SJSA1 (cell line): ENCODE results near the gene ELFN1. TPM values are rescaled to one million over a fixed set of nuclear protein-coding genes. Genes with fewer than 3 reads are reported as not detected.

Experiments
- DNase-seq, 2 experiments: peaks; one replicate each; pipeline ENCODE4 v3.0.0-alpha.2; 2015 to 2020; ENCODE audit warnings: low spot score in 2 of 2, low read depth in 1 of 2
- H3K27ac ChIP-seq: fragments of 250-450 bp; sonication (Bioruptor Pico); 2 replicates; pipeline ENCODE4 v1.5.1; 2020; ENCODE audit warnings: mild to moderate bottlenecking, moderate library complexity
- H3K27me3 ChIP-seq: fragments of 250-450 bp; sonication (Bioruptor Pico); replicated peaks from 2 replicates; pipeline ENCODE4 v1.5.1; 2020; ENCODE audit warnings: mild to moderate bottlenecking, moderate library complexity
- H3K36me3 ChIP-seq: fragments of 250-450 bp; sonication (Bioruptor Pico); 2 replicates; pipeline ENCODE4 v1.5.1; 2020; ENCODE audit warnings: mild to moderate bottlenecking
- H3K4me1 ChIP-seq: fragments of 250-450 bp; sonication (Bioruptor Pico); replicated peaks from 2 replicates; pipeline ENCODE4 v1.6.1; 2021; ENCODE audit warnings: mild to moderate bottlenecking
- H3K4me3 ChIP-seq: fragments of 250-450 bp; sonication (Bioruptor Pico); 2 replicates; pipeline ENCODE4 v1.5.1; 2020; ENCODE audit warnings: mild to moderate bottlenecking
- H3K9me3 ChIP-seq: fragments of 250-450 bp; sonication (Bioruptor Pico); replicated peaks from 2 replicates; pipeline ENCODE4 v1.5.1; 2020; ENCODE audit warnings: mild to moderate bottlenecking
- total RNA-seq: library from RNA; depleted of rRNA; stranded (reverse); fragments of >200 nt; shearing (Covaris generic); gene quantifications from 2 replicates; pipeline ENCODE4 v1.2.3, GENCODE V29; 2014

The ELFN1 gene
- total RNA-seq, 1 experiment from 2014 or later, result not detected

DNA sequence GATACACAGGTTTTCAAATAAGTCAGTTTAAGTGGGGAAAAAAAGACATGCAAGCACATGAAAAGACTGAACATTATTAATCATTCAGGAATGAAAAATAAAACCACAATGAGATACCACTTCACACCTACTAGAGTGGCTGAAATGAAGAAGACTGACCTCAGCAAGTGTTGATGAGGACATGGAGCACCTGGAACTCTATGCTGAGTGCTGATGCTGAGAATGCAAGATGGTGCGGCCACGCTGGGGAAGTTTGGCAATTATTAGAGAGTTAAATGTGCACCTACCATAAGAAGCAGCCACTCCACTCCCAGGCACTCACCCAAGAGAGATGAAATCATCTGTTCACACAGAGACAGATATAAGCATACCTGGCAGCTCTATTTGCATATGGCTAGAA, 32.9 kb upstream of the ELFN1 start:
- Histone ChIP-seq H3K27me3 (no peaks in the 10 kb centered on the region), H3K4me3 (no peak overlapping the region), H3K9me3 (no peaks in the 10 kb centered on the region), H3K27ac (no peak overlapping the region), H3K4me1 (no peaks in the 10 kb centered on the region), H3K36me3 (no peaks in the 10 kb centered on the region)
- DNase-seq, result no peak

DNA sequence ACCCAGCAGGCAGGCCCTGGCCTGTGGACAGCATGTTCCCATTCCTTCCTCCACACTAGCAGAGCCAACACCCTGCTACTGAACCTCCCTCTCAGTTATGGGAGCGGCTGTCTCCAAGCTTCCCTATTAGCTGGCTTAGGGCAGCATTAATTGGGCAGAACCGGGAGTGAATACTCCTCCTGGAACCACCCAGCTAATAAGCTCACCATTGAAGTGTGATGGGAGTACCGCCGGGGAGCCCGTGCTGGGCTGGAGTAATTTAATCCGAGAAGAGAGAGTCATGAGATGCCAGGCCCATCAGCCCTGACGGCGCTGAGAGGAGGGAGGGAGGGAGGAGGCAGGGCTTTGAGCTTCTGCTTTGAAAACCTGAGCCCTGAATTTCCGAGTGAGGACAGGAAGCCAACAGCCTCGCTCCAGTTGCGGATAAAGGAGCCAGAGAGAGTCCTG, 31.8 kb upstream of the ELFN1 start:
- Histone ChIP-seq H3K4me3 (no peak overlapping the region), H3K27me3 (no peaks in the 10 kb centered on the region), H3K9me3 (no peaks in the 10 kb centered on the region), H3K36me3 (no peaks in the 10 kb centered on the region), H3K4me1 (no peaks in the 10 kb centered on the region), H3K27ac (no peak overlapping the region)
- DNase-seq, result peak in 1 of 2 experiments; percentile 29

DNA sequence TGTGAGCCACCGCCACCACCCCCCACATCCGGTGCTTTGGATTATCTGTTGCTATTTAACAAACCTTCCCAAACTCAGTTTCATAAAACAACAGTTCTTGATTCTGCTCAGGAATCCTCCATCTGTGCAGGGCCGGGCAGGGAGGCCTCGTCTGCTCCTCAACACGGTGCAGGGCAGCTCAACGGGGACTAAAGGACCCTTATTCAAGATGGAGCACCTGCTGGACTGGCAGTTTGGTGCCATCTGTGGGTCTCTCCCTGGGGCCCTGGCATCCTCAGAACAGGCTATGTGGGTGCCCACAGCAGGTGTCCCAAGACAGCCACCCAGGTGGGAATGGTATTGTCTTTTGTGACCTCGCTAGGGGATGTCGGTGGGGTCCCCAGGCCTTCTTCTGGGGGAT, 31.0 kb upstream of the ELFN1 start:
- Histone ChIP-seq H3K27me3 (peaks cover 3% of the 10 kb centered on the region; the same call in 1 of the 2 replicates), H3K36me3 (no peaks in the 10 kb centered on the region), H3K4me1 (no peaks in the 10 kb centered on the region), H3K9me3 (no peaks in the 10 kb centered on the region), H3K27ac (no peak overlapping the region), H3K4me3 (no peak overlapping the region)
- DNase-seq, result peak in 1 of 2 experiments; percentile 31

GRCh38 chr7:1639532-1640175, 30.4 kb upstream of the ELFN1 start:
- no peaks in the 10 kb centered on the region for H3K9me3 ChIP-seq
- no peaks in the 10 kb centered on the region for H3K4me1 ChIP-seq
- DNase-seq, result no peak
- peaks cover 3% of the 10 kb centered on the region; the same call in 1 of the 2 replicates for H3K27me3 ChIP-seq
- no peak overlapping the region for H3K4me3 ChIP-seq
- H3K36me3 ChIP-seq, result no peaks in the 10 kb centered on the region
- no peak overlapping the region for H3K27ac ChIP-seq

GRCh38 chr7:1640376-1641172, 29.5 kb upstream of the ELFN1 start:
- H3K9me3 ChIP-seq, result no peaks in the 10 kb centered on the region
- no peaks in the 10 kb centered on the region for H3K36me3 ChIP-seq
- no peak overlapping the region for H3K27ac ChIP-seq
- no peaks in the 10 kb centered on the region for H3K4me1 ChIP-seq
- H3K27me3 ChIP-seq, result peaks cover 7% of the 10 kb centered on the region; the same call in 1 of the 2 replicates
- peak in 1 of 2 experiments; percentile 31 for DNase-seq
- no peak overlapping the region for H3K4me3 ChIP-seq

DNA sequence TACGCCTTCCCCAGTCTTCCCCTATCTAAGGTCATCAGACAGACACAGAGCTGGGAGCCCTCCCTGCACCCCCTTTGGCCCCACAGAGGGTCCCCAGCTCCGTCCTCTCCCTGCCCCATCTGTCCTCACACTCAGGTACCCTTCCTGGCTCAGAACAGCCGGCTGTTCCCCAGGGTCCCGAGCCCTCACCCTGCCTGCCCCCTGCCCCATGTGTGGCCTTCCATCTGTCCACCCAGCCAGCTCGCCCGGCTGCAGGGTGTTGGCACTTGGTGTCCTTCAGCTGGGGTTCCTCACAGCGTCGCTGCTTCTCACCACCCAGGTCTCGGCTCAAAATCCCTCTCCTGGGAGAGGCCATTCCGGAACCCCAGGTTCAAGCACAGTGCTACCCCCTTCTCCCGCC, 28.9 kb upstream of the ELFN1 start:
- no peaks in the 10 kb centered on the region for H3K9me3 ChIP-seq
- peaks cover 8% of the 10 kb centered on the region; the same call in 1 of the 2 replicates for H3K27me3 ChIP-seq
- H3K36me3 ChIP-seq, result no peaks in the 10 kb centered on the region
- peak in 1 of 2 experiments; percentile 38 for DNase-seq
- H3K27ac ChIP-seq, result no peak overlapping the region
- H3K4me1 ChIP-seq, result no peaks in the 10 kb centered on the region
- no peak overlapping the region for H3K4me3 ChIP-seq

DNA sequence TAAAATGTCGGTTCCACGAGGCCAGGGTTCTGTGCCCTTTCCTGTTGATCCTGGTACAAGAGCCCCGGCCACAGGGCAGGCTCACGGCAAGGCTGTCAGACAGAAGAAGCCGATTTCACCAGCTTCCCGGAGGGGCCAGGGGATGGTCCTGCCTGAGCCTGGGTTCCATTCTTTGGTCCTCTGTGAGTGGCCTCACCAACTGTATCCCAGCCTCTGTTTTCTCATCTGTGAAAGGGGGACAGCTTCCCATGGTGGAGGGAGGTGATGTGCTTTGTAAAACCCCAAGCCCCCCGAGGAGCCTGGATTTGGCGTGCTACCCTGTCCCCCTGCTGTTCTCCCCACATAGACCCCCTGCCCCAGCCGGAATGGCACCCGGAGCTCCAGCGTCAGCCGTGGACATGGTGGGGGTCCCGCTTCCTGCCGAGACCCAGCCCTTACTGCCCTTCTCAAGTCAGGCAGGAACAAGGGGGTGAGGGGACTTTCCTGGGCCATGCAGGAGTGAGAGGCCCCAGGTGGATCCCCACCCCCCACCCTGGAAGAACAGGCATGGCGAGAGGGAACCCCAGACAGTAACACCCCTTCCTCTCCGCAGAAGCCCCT, 28.3 kb upstream of the ELFN1 start:
- Histone ChIP-seq H3K27ac (no peak overlapping the region), H3K9me3 (no peaks in the 10 kb centered on the region), H3K27me3 (peaks cover 13% of the 10 kb centered on the region), H3K4me3 (no peak overlapping the region), H3K4me1 (no peaks in the 10 kb centered on the region), H3K36me3 (no peaks in the 10 kb centered on the region)
- peak in 1 of 2 experiments; percentile 41 for DNase-seq

DNA sequence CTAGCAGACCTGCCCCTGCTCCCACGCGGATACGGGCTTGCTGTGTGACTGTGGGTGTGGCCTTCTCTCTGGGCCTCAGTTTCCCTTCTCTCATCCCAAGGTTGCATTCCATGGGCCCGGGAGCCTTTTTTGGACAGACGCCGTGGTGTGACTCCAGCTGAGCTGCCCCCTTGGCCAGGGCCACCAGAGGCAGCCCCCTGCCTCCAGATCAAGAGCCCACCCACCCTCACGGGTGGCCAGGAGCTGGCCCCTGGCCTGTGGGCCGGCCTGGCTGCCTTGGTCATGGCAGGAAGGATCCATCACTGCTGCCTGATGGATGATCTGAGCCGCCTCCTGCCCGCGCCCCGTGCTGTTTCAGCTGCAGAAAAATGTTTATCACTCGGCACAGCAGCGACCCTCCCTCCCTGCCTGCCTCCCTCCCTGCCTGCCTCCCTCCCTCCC, 27.8 kb upstream of the ELFN1 start:
- H3K4me3 ChIP-seq, result no peak overlapping the region
- H3K9me3 ChIP-seq, result no peaks in the 10 kb centered on the region
- peaks cover 19% of the 10 kb centered on the region for H3K27me3 ChIP-seq
- no peaks in the 10 kb centered on the region for H3K4me1 ChIP-seq
- no peak overlapping the region for H3K27ac ChIP-seq
- DNase-seq, result peak in 1 of 2 experiments; percentile 41
- no peaks in the 10 kb centered on the region for H3K36me3 ChIP-seq

GRCh38 chr7:1643270-1644092, 26.6 kb upstream of the ELFN1 start:
- peaks cover 30% of the 10 kb centered on the region for H3K27me3 ChIP-seq
- no peaks in the 10 kb centered on the region for H3K4me1 ChIP-seq
- no peak for DNase-seq
- H3K9me3 ChIP-seq, result no peaks in the 10 kb centered on the region
- H3K36me3 ChIP-seq, result no peaks in the 10 kb centered on the region
- H3K4me3 ChIP-seq, result no peak overlapping the region
- no peak overlapping the region for H3K27ac ChIP-seq

DNA sequence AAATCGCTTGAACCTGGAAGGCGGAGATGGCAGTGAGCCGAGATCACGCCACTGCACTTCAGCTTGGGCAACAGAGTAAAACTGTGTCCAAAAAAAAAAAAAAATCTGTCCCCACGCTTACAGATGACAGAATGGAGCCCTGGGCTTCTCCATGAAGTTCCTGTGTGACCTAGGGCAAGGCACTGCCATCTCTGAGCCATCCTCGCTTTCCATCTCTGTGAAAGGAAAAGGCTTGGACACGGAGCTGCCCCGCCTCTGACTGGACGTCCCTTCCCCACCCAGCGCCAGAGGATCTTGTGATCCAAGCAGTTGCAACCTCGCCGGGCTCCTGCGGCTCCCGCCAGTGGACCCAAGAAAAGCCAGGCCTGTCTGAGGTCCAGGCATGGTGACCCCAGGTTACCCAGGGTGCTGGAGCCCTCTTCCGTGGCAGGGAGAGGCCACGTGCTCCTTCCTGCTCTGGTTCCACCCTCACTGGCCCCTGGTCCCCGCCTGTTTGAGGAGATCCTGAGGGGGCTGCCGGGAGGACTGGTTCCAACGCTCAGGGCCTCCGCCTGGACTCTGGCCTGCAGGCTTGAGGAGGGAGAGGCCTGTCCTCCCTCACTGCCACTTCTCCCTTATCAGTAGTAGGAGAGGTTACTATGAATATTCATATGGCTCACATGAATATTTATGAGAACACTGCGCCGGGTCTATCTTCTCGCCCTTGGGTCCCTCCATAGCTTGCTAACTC, 25.6 kb upstream of the ELFN1 start:
- peaks cover 41% of the 10 kb centered on the region for H3K27me3 ChIP-seq
- H3K9me3 ChIP-seq, result no peaks in the 10 kb centered on the region
- H3K4me1 ChIP-seq, result no peaks in the 10 kb centered on the region
- no peaks in the 10 kb centered on the region for H3K36me3 ChIP-seq
- no peak overlapping the region for H3K4me3 ChIP-seq
- DNase-seq, result peak in 1 of 2 experiments; percentile 39
- H3K27ac ChIP-seq, result no peak overlapping the region

DNA sequence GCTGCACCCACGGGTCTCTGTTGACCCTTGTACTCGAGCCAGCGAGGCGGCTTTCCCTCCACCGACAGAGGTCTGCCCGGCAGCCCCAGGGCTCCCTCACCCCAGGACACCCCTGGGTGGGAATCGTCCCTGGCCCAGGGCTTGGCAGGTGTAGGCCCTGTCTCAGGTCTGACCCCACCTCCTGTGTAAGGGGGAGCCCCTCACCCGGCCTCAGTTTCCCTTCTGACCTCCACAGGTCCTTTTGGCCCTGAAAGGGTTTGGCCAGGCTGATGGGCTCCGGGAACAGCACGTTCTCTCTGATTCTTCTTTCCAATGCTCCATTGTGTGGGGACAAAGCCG, 25.0 kb upstream of the ELFN1 start:
- Histone ChIP-seq H3K27ac (no peak overlapping the region), H3K4me3 (no peak overlapping the region), H3K4me1 (no peaks in the 10 kb centered on the region), H3K36me3 (no peaks in the 10 kb centered on the region), H3K27me3 (peaks cover 41% of the 10 kb centered on the region), H3K9me3 (no peaks in the 10 kb centered on the region)
- peak in 1 of 2 experiments; percentile 40 for DNase-seq

- H3K27ac ChIP-seq, result no peak overlapping the region
- no peak overlapping the region for H3K4me3 ChIP-seq
- H3K36me3 ChIP-seq, result no peaks in the 10 kb centered on the region
- no peaks in the 10 kb centered on the region for H3K9me3 ChIP-seq
- DNase-seq, result no peak
- no peaks in the 10 kb centered on the region for H3K4me1 ChIP-seq
- peaks cover 41% of the 10 kb centered on the region for H3K27me3 ChIP-seq
Measured at GRCh38 chr7:1645476-1645875, 24.6 kb upstream of the ELFN1 start.

GRCh38 chr7:1646391-1646790, 23.7 kb upstream of the ELFN1 start:
- no peak overlapping the region for H3K27ac ChIP-seq
- no peak overlapping the region for H3K4me3 ChIP-seq
- H3K9me3 ChIP-seq, result no peaks in the 10 kb centered on the region
- no peak for DNase-seq
- H3K36me3 ChIP-seq, result no peaks in the 10 kb centered on the region
- peaks cover 41% of the 10 kb centered on the region for H3K27me3 ChIP-seq
- H3K4me1 ChIP-seq, result no peaks in the 10 kb centered on the region
